CD4-positive, alpha-beta T cell treated with Interleukin-15 for 4 hours (primary cell): ENCODE measurements around the gene NCAM1.

ENCODE experiments used
- DNase-seq: peaks from one replicate; pipeline ENCODE4 v3.0.0-alpha.2; 2020; ENCODE audit warnings: low spot score

NCAM1 gene

DNA sequence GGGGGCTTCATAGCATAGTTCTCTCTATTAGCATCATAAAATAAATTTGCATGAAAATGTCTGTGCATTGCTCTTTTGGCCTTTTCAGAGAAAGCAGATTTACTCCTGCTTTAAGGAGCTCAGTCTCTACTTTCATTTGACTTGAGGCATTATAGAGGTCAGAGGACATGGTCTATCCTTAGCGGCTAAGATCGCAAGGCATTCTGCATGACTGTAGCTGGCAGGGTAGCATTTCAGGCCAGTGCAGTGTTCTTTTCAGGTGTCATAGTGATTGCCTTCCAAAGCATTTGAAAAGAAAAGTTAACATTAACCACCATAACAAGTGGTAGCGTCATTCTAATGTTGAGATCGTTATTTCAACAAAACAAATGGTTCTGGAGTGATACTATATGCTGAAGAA is 126.5 kb downstream of the NCAM1 start:
- DNase-seq, result no peak

DNA sequence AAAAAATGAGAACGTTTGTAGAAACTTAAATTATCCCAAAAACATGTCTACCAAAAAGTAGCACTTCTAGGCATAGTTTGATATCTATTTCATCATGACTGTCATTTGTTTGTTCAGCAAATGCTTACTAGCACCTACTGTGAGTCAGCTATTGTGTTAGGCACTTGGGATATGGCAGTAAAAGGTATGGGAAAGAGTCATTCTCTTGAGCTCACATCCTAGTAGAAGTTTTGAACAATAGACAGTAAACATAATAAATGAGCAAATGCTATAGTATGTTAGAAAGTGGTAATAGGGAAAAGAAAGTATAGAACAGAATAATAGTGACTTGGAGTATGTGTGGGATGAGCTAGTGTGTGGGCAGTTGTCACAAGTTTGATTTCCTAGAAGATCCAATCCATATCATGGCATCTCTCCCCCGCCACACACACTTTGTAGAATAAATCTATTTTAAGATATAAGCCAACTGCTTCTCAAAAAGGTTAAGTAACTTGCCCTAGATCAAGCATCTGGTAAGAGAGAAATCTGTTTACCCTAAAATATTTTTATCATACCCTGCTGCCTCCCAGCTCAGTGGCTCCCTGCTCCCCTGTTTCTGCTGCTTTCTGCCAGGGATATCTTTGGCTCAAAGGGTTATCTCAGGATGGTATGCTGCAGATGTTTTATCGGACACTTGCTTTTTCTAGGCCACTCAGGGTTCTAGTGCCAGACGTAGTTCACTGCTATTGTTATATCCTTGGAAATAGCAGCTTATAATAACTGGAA is 129.7 kb downstream of the NCAM1 start:
- no peak for DNase-seq

DNA sequence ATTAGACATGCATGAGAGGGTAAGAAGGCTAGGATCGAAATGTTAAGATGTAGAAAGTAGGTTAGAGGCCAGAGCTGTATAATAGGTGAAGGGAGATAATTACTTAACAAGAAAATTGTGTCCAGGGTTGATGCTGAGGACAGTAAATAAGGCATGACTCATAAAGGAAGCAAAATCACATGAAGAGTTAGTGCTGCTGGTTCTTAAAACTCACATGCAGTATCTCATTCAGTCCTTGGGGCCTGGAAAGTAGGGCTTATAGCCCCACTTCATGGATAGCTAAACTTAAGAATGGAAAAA is 130.2 kb downstream of the NCAM1 start:
- DNase-seq, result no peak

DNA sequence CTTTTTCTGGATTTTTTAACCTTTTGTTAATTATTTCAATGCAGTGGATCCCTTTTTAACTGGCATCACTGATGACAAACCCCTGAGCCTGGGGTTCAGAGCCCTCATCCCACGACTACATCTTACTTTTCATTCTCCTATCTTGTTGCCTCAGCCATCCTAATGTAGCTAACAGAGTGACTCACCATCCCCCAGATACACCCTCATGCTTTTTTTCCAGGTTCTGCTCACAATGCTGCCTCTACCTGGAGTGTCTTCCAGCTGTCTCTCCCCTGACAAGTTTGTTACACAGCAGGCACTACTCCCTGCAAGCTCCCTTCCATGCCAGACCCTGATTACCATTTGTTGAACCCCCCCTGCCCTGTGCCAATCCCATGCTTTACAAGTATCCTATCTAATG is 135.4 kb downstream of the NCAM1 start:
- no peak for DNase-seq

DNA sequence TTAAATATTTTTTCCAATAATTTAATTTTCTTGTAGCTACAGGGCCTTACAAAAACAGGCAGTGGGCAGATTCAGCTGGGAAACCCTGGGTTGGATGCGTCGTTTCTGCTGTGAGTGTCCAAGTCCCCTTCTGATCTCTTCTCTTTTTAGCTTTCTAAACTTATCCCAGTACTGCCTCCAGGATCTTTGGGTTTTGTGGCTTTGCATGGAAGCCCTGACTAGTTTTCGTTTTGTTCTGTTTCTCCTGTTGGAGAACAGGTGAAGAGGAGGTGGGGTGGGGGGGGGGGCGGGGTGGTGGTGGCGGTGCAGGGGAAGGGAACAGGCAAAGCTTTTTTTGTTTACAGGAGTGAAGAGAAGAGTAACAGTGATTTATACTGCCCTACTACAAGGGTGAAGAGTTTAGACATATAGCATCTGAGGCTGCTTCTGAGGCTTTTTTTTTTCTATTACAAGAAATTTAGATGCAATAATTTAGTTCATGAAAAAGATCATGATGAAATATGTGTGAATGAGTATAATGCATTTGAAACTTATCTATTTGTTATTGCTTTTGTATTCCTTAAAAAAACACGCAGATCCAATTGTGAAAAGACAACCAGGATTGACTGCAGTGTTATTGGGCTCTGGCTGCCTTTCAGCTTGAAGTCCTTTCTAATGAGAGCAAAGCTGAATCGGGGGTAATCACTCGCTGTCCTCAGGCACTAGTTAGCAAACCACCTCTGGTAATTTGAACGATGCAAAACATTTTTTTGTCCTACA is 142.9 kb downstream of the NCAM1 start:
- DNase-seq, result no peak

DNA sequence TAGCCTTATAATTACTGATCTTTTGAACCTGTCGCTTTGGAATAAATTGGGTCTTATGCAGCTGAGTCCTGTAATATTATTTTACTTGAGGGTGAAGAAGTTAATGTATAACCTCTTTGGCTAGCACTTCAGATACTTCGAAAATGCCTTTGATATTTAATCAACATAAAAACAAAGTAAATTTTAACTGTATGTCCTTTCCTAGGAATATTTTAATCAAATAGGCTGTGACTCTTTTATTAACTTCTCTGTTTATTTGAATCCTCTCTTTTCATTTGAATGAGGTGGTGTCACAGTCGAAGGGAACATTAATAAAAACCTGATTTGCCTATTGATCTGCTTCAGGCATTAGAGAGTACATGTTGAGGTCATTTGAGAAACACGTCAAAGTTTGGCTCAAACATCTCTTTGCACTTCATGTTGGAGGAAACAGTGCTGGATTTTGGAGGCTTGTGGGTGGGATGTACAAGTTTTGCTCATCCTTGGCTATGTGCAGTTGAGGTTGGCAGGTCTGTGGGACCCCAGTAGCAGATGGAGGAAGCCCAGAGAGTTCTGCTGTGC is 143.6 kb downstream of the NCAM1 start:
- no peak for DNase-seq

DNA sequence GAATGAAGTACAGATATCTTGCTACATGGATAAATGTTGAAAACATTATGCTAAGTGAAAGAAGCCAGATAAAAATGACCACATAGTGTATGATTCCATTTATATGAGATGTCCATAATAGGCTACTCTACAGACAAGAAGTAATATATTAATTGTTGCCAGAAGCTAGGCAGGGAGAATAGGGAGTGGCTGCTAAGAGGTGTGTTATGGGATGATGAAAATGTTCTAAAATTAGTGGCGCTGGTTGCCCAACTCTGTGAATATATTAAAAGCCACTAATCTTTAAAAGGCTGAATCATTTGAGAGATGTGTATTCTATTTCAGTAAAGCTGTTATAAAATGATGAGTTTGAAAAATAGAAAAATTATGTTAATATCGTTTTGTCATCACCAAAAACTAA is 144.4 kb downstream of the NCAM1 start:
- no peak for DNase-seq

DNA sequence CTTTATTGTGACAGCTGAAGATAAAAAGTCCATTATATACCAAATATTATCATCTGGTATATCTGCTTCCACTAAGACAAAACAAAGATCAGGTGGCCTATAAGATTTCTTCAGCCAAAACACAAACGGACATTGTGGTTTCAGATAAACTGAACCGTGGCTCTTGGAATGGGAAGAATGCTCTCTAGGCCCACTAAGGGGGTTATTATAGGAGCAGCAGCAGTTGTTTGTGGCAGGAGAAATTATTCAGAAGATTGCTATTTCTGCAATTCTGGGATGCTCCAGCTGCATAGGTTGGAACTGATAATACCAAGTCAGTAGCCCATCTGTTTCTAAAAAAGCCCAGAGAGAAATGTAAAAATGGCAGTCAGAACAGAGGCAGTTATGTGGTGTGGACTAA is 145.3 kb downstream of the NCAM1 start:
- DNase-seq, result no peak

DNA sequence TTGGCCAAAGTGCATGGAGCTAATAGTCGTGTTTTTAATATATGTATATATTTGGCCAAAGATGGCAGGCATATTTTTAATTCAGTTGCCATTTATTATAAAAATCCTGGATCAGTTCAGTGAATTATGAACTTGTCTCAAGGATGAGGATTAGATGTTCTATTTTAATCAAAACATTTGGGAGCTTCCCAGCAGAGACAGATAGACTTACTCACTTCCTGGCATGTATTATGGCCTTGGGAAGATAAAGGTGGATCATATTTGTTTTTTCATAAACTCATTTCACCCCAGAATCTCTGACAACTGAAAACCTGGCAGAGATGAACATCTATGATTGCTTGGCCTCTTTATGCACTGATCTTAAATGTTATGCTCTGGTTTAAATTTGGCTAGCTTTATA is 148.8 kb downstream of the NCAM1 start:
- DNase-seq, result no peak

DNA sequence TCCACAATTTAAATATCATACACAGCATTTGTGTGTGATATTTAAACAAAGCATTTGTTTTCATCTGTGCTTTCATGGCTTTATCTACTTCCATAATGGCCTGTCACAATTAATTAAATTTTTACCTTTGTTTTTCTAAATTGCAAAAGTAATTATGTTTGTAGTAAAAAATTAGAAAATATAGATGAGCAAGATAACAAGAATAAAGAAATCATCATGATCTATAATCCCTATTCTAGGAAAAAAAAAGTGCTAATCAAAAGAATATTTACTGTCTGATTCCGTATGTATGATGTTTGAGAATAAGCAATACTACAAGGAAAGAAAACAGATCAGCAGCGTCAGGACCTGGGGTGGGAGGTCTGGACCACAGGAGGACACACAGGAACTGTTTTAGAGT is 149.9 kb downstream of the NCAM1 start:
- DNase-seq, result no peak

DNA sequence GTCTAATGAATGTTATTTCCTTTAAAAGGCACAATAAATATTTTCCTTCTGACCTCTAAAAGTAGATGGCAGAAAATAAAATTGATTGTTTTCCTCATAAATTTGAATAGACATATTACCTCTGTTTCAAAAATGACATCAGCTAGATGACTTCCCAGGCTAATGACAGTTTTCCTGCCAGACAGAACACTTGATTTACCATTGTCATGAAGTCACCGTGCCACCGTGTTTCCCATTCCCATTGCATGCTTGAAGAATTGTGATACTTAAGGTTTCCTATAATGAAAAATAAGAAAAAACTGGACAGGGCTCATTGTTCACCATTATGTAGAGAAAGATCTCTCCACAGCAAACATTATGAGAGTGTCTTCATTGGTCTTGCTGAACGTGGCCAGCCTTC is 151.1 kb downstream of the NCAM1 start:
- DNase-seq, result no peak

DNA sequence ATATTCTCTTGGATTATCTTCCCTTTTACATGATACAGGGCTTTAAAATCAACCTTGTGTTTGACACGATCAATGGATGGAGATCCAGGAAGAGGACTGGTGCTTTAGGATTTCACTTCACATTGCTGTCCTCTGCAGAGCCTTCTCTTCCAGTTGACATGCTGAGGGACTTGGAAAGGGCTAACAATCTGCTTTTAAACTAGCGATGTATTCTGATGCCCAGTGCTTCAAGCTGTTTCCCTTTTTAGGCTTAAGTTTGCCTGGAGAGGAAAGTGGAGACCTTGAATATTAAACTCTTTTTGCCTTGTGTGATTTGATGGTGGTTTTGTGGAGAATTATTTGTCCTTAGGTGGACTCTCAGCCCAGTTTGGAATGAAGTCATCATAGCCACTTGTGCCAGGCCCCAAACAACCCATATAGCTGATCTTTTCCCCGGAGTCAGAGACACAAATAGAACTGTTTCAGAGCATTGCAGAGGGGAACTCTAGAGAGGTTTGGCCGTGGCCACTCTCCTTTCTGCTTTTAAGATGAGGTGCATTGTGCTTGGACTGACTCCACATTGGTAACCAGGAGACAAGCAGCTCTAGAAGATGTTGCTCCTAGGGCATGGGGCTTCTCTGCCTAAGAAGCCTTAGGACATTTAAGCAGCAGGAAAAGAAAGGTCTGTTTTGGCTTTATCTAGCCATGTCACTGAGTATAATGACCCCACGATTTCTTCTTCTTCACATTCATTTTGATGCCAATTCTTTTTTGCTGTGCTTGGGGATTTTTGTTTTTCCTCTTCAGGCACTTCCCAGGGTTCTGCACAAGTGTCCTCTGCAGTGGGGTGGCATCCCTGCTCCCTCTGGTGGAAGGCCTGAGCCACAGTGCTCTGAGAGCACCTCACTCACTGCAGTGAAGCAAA is 152.8 kb downstream of the NCAM1 start:
- DNase-seq, result no peak

DNA sequence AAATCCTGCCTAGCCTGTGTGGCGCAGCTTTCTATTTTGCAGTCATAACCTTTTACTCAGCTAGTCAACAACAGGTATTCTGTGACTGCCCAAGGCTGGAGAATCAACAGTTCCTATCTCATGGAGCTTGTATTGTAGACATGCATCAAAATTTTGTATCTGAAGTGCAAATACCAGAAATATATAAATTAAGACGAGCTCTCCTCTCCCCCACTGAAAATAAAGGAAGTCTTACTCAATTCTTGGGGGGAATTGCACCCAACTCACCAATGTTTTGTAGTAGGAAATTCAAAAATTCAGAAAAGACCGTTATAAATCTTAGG is 153.4 kb downstream of the NCAM1 start:
- no peak for DNase-seq

DNA sequence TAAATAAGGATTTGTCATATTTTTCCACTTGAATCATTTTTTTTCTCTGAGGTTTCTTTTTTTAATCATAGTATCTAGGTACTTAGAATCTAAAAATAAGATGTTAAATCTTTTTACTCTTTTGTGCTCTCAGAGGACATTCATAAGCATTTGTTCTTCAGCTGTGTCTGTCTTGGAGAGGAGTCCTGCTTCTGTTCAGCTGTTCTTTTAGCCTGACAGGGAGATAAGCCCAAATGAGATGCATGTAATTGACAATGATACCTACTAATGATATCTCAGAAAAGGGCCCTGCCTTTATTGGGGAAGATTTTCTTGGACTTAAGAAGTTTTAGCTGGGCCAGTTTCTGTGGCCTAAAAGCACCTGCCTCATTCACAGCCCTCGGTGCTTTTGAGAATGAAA is 156.9 kb downstream of the NCAM1 start:
- DNase-seq, result no peak

DNA sequence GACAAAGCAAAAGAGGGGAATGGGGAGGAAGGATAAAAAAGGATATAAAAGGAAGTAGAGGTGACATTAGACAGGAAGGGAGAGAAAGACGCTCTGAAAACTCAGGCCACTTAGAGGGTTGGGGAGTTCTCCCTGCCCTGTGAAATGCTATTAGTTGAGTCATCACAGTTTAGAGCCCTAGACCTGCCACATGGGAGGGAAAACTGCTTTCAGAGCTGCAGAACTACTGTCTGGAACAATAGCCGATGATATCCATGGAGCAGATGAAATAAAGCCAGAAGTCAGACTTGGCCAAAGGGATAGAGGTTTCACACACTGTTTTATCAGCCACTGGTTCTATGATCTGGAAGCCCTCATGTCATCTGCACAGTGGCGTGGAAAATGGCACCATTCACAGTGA is 157.9 kb downstream of the NCAM1 start:
- no peak for DNase-seq

DNA sequence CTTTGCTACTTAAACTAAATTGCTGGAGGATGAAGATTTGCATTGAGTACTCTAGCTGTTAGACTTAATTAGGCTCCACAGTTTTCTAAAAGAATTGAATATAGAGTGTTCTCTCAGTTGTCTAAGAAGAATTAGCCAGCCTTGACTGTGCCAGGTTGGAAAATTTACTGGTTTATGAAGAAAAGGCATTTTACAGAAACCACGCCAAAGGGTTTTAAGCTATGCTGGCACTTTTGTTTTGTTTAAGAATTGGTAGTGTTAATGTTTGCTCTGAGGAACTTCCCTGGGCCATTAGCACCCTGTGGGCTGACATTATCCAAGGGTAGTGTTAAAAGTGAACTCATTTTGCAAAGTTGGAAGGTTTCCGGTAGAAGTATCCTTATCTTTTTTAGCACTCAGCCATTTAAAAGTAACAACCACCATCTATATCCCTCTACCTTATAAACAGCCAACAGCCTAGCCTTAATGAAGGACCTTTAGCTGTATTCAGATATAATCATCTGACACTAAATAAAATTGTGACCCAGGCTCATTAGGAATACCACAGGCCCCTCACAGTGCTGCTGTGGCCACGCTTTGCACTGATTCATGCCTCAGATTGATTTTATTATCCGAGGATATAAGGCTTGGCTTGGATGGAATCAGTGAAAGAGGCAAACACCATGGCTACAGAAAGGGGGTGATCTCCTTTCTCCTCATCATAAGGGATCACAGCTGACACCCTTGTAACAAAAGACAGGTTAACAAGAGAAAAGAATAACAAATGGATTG is 158.9 kb downstream of the NCAM1 start:
- DNase-seq, result no peak

DNA sequence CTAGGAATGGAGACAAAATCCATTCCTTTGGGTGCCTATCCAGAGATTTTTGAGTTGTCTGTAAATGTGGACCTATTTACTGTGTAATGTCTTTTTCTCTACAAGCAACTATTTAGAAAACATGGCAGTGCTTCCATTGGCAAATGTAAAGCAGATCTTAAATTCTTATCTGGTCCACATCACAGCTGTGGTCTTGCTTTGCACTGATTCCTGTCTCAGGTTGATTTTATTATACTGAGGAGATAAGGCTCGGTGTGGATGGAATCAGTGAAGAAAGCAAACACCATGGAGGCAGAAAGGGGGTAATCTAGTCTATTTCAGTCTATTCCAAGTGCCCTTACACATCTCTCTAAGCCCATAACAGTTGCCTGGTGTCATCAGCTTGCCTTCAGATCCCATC is 160.5 kb downstream of the NCAM1 start:
- DNase-seq, result no peak

DNA sequence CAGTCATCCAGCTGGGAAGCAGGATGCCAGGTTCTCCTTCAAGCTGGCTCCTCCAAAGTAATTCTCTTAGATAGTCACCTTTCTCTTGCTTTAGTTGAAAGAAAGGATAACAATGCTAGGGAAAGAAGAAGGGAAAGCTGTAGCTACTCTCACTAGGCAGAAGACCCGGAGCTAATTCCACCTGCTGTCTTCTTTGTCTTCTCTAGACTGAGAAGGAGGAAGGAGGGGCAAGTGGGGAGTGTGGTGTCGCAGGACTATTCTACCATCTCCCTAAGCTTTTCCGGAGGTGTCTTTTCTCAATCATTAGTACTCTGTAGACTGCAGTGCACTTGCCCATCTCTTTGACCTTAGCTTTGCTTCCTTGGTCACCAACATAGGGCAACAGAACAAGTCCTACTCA is 162.8 kb downstream of the NCAM1 start:
- no peak for DNase-seq

DNA sequence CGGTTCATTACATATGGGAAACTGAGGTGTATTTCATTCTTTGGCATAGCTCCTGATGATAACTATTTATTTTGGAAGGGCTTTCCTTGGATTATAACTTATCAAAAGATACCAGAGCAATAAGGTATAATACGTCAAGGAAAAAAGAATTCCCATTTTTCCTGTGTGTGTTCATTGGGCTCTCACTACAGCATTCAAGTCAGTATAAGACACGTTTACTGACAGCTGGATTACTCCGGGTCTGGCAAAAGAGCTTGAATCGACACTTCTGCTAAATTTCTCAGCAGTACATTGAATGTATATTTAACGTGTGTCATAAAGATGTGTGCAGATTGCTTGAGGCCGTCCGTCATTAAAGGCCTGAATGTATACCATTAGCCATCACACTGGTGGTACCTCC is 163.4 kb downstream of the NCAM1 start:
- DNase-seq, result no peak

DNA sequence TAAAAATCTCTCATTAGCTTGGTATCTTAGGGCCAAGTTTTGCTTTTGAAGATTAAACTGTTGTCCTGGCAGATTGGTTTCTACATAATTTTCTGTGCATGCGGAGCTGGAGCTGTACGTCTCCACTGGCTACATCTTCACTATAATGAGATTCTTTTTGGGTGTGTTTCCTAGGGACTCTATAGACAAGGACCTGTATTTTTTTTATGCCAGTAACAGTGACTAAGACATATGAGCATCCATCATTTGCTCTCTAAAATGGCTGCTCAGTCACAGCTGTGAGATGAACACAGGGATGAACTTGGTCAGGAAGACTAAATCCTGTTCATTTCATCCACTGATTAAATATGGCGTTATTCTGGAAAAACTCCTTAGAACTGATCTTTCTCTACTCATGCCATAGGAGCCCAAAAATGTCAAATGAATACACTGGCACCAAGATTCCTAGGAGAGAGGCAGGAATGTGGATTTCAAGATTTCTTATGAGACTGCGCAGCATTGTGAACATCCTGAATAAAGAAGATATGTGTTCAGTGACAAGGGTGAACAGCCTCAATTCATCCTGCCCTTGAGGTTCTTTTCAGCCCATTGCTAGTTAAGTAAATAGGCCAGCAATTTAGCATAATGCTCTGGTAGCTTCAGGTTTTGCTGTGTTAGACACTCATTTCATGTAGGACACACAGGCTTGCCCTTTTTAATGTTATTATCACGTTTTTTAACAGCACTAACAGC is 168.2 kb downstream of the NCAM1 start:
- DNase-seq, result no peak

DNA sequence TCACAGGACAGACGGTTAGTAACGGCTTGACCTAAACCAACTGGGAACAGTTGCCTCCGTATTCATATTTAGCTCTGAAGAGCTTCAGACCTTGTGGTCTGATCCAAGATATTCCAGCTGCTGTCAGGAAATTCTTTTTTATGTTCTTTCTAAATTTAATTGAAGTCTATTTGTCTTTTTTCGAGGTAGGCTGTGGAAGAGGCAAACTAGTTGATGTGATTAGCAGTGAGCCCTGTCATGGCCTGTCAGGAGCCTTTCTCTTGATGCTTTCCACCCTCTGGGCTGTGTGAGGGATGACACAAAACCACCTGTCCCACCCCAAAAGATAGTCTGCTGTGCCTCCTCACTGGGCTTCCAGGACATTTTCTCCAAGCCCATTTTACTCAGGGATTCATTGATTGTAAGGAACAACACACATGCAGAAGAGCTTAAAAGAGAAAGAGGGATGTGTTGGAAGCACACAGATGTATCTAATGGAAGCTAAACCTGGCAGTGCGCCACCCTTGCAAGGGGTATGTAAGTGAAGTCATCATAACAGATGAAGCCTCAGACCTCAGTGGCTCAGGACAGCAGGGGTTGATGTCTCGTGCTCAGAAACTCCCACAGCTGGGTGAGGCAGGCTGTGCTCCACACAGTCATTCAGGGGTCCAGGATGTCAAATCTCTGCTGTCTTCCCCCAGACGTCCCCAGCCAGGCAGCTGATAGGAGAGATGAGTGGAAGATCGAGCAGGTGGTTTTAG is 170.0 kb downstream of the NCAM1 start:
- no peak for DNase-seq
